GM21528 (cell line): ENCODE data around the gene ZNF358.

Experiments
- ATAC-seq: cut with Tn5 transposase; IDR thresholded peaks from one replicate; pipeline ENCODE4 v1.9.1; 2021; ENCODE audit warnings: mild to moderate bottlenecking, moderate library complexity; ENCODE audit not compliant: unreplicated experiment, low FRiP score

Gene ZNF358

GRCh38 chr19:7554990-7555864 lies 39.3 kb downstream of the ZNF358 start:
- no peak for ATAC-seq

GRCh38 chr19:7556696-7557315 lies 40.9 kb downstream of the ZNF358 start:
- ATAC-seq: no peak

- ATAC-seq: no peak
Measured at GRCh38 chr19:7558667-7559066, 42.8 kb downstream of the ZNF358 start.

GRCh38 chr19:7559102-7559501 lies 43.2 kb downstream of the ZNF358 start:
- no peak for ATAC-seq

GRCh38 chr19:7560255-7560654 lies 44.4 kb downstream of the ZNF358 start:
- ATAC-seq: no peak

- no peak for ATAC-seq
Measured at GRCh38 chr19:7561325-7561724, 45.4 kb downstream of the ZNF358 start.

- no peak for ATAC-seq
Measured at GRCh38 chr19:7562646-7563393, 46.9 kb downstream of the ZNF358 start.

- ATAC-seq: no peak
Measured at GRCh38 chr19:7564866-7565265, 49.0 kb downstream of the ZNF358 start.

- no peak for ATAC-seq
Measured at GRCh38 chr19:7565332-7565731, 49.4 kb downstream of the ZNF358 start.
